SW480 (cell line): ENCODE measurements around the gene FKBP10.

Experiments used
- DNase-seq: peaks from one replicate; pipeline ENCODE4 v3.0.0-alpha.2; 2016; ENCODE audit warnings: low spot score

Gene FKBP10

GRCh38 chr17:41784207-41784744 is 28.5 kb upstream of the FKBP10 start:
- DNase-seq: peak; percentile 79

- peak; percentile 46 for DNase-seq
Measured at GRCh38 chr17:41785091-41785858, 27.5 kb upstream of the FKBP10 start.

GRCh38 chr17:41785859-41786226 is 27.0 kb upstream of the FKBP10 start:
- DNase-seq: peak; percentile 84

GRCh38 chr17:41786227-41787020 is 26.4 kb upstream of the FKBP10 start, which contains the start of gene JUP:
JUP (minus strand) TSS chr17:41786711; CDS start chr17:41771854, 14,857 bp downstream.
- DNase-seq: peak; percentile 100

GRCh38 chr17:41787021-41787418 is 25.8 kb upstream of the FKBP10 start:
- DNase-seq: no peak

GRCh38 chr17:41792845-41793783 is 19.7 kb upstream of the FKBP10 start:
- peak; percentile 98 for DNase-seq

GRCh38 chr17:41793784-41794539 is 18.8 kb upstream of the FKBP10 start:
- peak; percentile 42 for DNase-seq

GRCh38 chr17:41794540-41794975 is 18.2 kb upstream of the FKBP10 start:
- no peak for DNase-seq

- DNase-seq: no peak
Measured at GRCh38 chr17:41796121-41796895, 16.5 kb upstream of the FKBP10 start.

GRCh38 chr17:41797377-41797776 is 15.4 kb upstream of the FKBP10 start:
- no peak for DNase-seq

GRCh38 chr17:41799366-41799765 is 13.4 kb upstream of the FKBP10 start:
- DNase-seq: peak; percentile 41

- DNase-seq: peak; percentile 99
Measured at GRCh38 chr17:41800601-41801373, 12.0 kb upstream of the FKBP10 start.

GRCh38 chr17:41801374-41802271 is 11.2 kb upstream of the FKBP10 start:
- peak; percentile 86 for DNase-seq

- no peak for DNase-seq
Measured at GRCh38 chr17:41803049-41804020, 9.5 kb upstream of the FKBP10 start.

GRCh38 chr17:41806685-41807445 is 5.9 kb upstream of the FKBP10 start:
- DNase-seq: no peak
